Testis (tissue), 2 donors: ENCODE data around the gene ME1.

Source experiments
- POLR2A ChIP-seq: fragments of 450-650 bp; IDR thresholded peaks from one replicate; pipeline ENCODE4 v1.6.1; 2017; ENCODE audit warnings: antibody characterized with exemption, mild to moderate bottlenecking, moderate library complexity
- TF ChIP-seq, protein P1 (sequence below), 3 experiments: fragments of 450-650 bp in 2 of 3; fragments of 200-600 bp in 1 of 3; sonication (generic) in 1 of 3; IDR thresholded peaks; one replicate each; pipeline ENCODE4 v1.5.1; 2016 to 2019; ENCODE audit warnings: antibody characterized with exemption in 3 of 3, mild to moderate bottlenecking in 2 of 3, moderate library complexity in 1 of 3

DNA sequence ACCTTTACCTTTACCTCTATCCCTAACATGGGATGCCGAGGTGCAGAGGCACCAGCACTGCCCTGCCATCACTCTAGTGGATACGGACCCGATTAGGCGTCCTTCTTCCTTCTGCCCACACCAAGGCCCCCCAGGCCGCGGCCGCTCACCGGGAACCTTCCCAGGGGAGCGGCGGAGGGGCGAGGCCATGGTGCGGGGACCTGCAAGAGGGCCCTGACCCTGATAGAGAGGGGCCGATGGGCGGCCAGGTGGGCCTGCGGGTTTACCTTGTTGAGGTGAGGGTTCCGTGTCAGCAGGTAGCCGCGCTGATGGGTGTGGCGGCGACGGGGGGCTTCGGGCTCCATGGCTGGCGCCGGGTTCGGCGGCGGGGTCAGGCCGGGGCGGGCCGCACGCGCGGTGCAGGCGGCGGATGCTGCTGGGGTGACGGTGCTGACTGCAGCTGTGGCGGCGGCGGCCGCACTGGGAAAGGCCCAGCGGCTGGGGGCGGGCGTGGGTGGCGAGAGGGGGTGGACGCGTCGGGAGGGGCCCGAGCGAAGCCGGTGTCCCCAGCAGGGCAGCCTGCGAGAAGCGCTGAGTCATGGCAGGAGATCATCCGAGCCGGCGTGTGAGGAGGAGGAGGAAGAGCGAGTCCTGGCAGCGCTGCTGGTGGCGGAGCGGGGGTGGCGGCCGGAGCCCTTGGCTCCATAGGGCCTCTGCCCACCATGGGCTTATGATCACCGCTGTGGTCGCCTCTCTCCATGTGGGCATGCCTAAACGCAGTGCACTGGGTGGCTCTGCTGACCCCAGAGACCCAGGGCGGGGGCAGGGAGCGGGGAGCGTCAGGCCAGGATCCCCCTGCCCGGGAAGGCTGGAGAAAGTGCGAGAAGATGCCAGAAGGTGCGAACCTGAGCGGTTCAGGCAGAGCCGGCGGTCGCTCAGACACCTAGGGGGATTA lies at the start of gene ME1:
- TF ChIP-seq, protein P1, sequence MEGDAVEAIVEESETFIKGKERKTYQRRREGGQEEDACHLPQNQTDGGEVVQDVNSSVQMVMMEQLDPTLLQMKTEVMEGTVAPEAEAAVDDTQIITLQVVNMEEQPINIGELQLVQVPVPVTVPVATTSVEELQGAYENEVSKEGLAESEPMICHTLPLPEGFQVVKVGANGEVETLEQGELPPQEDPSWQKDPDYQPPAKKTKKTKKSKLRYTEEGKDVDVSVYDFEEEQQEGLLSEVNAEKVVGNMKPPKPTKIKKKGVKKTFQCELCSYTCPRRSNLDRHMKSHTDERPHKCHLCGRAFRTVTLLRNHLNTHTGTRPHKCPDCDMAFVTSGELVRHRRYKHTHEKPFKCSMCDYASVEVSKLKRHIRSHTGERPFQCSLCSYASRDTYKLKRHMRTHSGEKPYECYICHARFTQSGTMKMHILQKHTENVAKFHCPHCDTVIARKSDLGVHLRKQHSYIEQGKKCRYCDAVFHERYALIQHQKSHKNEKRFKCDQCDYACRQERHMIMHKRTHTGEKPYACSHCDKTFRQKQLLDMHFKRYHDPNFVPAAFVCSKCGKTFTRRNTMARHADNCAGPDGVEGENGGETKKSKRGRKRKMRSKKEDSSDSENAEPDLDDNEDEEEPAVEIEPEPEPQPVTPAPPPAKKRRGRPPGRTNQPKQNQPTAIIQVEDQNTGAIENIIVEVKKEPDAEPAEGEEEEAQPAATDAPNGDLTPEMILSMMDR (IDR thresholded peaks at IDR 0.05): no peak
- no peak for TF ChIP-seq POLR2A
